Pancreas (tissue), 10 donors: ENCODE results near the gene NDUFA6. TPM values are rescaled to one million over a fixed set of nuclear protein-coding genes. Genes with fewer than 3 reads are reported as not detected.
"Not testable (repeated sequence)": the region's sequence is repeated elsewhere in the genome, so short reads cannot be mapped to it uniquely, and the experiment has no call there.

ENCODE experiments used
- ATAC-seq, 4 donors: fragments of 200-7000 bp; cut with Tn5 transposase; one replicate each; pipeline versions ENCODE4 v1.8.0 to v1.9.1; 2020; ENCODE audit warnings: mild to moderate bottlenecking in 4 of 4, moderate library complexity in 4 of 4
- DNase-seq, 6 donors: peaks; one replicate each; pipeline ENCODE4 v3.0.0-alpha.2; 2020
- FAIRE-seq: peaks from 2 replicates; lab custom pipeline; 2012; peaks lifted over from hg19 to GRCh38; lab: Jason Lieb, UNC
- H3K27ac ChIP-seq, 4 donors: fragments of 200-600 bp; sonication (generic); 1 replicate in 3 of 4; 2 replicates in 1 of 4; pipeline versions ENCODE4 v1.5.0 to v1.8.0; 2020
- H3K27me3 ChIP-seq, 4 donors: fragments of 200-600 bp; one replicate each; pipeline ENCODE4 v1.8.0; 2021
- H3K36me3 ChIP-seq, 3 donors: fragments of 200-600 bp; sonication (generic) in 1 of 3; one replicate each; pipeline versions ENCODE4 v1.5.0 to v1.8.0; 2020 to 2021
- H3K4me1 ChIP-seq, 3 donors: fragments of 200-600 bp; one replicate each; pipeline ENCODE4 v1.8.0; 2021
- H3K4me3 ChIP-seq, 4 donors: fragments of 200-600 bp; sonication (generic) in 2 of 4; one replicate each; pipeline versions ENCODE4 v1.5.0 to v1.8.0; 2020 to 2021
- H3K9me3 ChIP-seq, 4 donors: fragments of 200-600 bp; one replicate each; pipeline ENCODE4 v1.8.0; 2021
- WGBS, 2 donors: extraction: QIAGEN DNeasy Blood & Tissue Kit; methylation state at CpG; one replicate each; pipeline ENCODE4 v1.1.7; 2013; 5-methylcytosine and 5-hydroxymethylcytosine counted together
- intact Hi-C, 3 donors: fragments of 100-400 bp; cut with DNase I; formaldehyde crosslinking; loops; one replicate each; pipeline versions ENCODE4 v1.11.1 to v1.14.2; 2022
- polyA plus RNA-seq, 2 donors: library from polyadenylated mRNA; stranded (reverse); fragments of 200-250 nt; gene quantifications; one replicate each; pipeline ENCODE4 v1.2.3, GENCODE V29; 2013
- total RNA-seq, 6 donors: library from RNA; stranded (reverse); fragmentation: NEBNext Ultra II Directional in 4 of 6; extraction: Animal tissue kit (Norgen Biotek cat#: 25700) in 4 of 6; gene quantifications; one replicate each; pipeline versions ENCODE4 v1.2.1 to v1.2.4, GENCODE V29; 2021 to 2023
- TF ChIP-seq, protein P1 (sequence below), 4 donors: fragments of 200-600 bp; sonication (generic) in 3 of 4; IDR thresholded peaks; one replicate each; pipeline versions ENCODE4 v1.5.0 to v1.8.0; 2021; ENCODE audit warnings: antibody characterized with exemption in 4 of 4
- donor health status: healthy with polysubstance abuse.
- donor health status: DM: no; HTN: no; CAD: no; lungs with moderate emphysema.
- donor health status: DM: no; HTN: no; CAD: no.
- donor health status: control.
- donor health status: control.
- donor health status: Bipolar disorder and iron deficiency.
- donor health status: DM: yes; HTN: yes; CAD: no.
- donor health status: DM: no; HTN: no; CAD: no.
- donor health status: DM: no; HTN: no; CAD: no.
- donor health status: DM: yes; HTN: yes; CAD: no.

NDUFA6 gene
- total and polyA plus RNA-seq, 8 donors = 16.8 to 44.5 (median 24.4) TPM

GRCh38 chr22:42074846-42075676, 15.5 kb downstream of the NDUFA6 start:
- DNase-seq (no peak), FAIRE-seq (no peak), ATAC-seq (no peak)
- H3K36me3 ChIP-seq = peaks cover 0 to 13% (median 0%) of the 10 kb centered on the region in 3 donors
- no peaks in the 10 kb centered on the region for H3K9me3 ChIP-seq
- TF ChIP-seq, protein P1, sequence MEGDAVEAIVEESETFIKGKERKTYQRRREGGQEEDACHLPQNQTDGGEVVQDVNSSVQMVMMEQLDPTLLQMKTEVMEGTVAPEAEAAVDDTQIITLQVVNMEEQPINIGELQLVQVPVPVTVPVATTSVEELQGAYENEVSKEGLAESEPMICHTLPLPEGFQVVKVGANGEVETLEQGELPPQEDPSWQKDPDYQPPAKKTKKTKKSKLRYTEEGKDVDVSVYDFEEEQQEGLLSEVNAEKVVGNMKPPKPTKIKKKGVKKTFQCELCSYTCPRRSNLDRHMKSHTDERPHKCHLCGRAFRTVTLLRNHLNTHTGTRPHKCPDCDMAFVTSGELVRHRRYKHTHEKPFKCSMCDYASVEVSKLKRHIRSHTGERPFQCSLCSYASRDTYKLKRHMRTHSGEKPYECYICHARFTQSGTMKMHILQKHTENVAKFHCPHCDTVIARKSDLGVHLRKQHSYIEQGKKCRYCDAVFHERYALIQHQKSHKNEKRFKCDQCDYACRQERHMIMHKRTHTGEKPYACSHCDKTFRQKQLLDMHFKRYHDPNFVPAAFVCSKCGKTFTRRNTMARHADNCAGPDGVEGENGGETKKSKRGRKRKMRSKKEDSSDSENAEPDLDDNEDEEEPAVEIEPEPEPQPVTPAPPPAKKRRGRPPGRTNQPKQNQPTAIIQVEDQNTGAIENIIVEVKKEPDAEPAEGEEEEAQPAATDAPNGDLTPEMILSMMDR (IDR thresholded peaks at IDR 0.05) = peak in 2 of 4 donors; percentile 1 to 2
- peak overlapping the region; percentile 62 to 90 (median 82) for H3K27ac ChIP-seq
- peaks cover 7 to 25% (median 24%) of the 10 kb centered on the region in 3 donors for H3K4me1 ChIP-seq
- WGBS, 2 donors = 42 to 55% methylated on average over 9 of the region's 9 CpGs
- intact Hi-C loops = no loop called here
- H3K4me3 ChIP-seq = peak overlapping the region; percentile 60 to 76 (median 61)
- H3K27me3 ChIP-seq = no peaks in the 10 kb centered on the region

DNA sequence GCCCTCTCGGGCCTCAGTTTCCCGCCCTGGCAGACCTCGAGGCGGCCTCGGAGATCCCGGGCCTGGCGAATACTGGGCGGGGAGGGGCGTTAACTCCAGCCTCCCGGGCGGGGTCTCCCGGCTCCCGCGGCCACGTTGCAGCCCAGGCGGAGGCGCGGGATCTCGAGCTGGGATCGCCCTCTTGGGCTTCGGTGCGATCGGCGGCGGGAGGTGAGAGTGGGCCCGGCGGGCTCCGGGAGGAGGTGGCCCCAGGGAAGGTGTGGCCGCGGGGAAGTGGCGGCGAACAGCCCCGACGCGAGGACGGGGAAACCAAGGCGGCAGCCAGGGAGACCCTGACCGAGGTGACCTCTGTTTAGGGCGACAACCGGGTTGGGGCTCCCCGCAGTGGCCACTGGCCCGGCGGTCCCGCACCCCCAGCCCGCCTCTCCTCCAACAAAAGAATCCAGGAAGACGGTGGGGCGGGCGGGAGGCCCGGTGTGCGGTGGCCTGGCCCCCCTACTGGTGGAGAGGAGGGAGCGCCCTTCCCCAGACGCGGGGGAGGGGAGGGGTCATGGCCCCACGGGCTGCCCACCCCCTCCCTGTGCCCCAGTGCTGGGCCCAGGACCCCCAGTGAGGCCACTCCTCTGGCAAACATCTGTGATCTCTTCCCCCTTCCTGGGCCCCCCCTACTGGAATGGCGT, 16.3 kb downstream of the NDUFA6 start, which contains the start of gene PHETA2:
PHETA2 (plus strand) TSS at position 117 of the 680 bp plus-strand sequence. CDS start 3,046 bp downstream, outside the sequence.
- H3K36me3 ChIP-seq = peaks cover 0 to 13% (median 0%) of the 10 kb centered on the region in 3 donors
- peaks cover 7 to 28% (median 25%) of the 10 kb centered on the region in 3 donors for H3K4me1 ChIP-seq
- FAIRE-seq (no peak), ATAC-seq (peak; percentile 7 to 35 (median 8)), DNase-seq (peak; percentile 46 to 87 (median 66))
- intact Hi-C loops = no loop called here
- TF ChIP-seq, protein P1 (IDR thresholded peaks at IDR 0.05) = peak in 3 of 4 donors; percentile 6 to 35 (median 22)
- peak within 1 kb of the TSS; percentile 62 to 90 (median 82) for H3K27ac ChIP-seq
- H3K9me3 ChIP-seq = no peaks in the 10 kb centered on the region
- no peaks in the 10 kb centered on the region for H3K27me3 ChIP-seq
- H3K4me3 ChIP-seq = peak within 1 kb of the TSS; percentile 60 to 76 (median 61)
- 0% methylated on average over 40 to 55 of the region's 55 CpGs for WGBS, 2 donors

DNA sequence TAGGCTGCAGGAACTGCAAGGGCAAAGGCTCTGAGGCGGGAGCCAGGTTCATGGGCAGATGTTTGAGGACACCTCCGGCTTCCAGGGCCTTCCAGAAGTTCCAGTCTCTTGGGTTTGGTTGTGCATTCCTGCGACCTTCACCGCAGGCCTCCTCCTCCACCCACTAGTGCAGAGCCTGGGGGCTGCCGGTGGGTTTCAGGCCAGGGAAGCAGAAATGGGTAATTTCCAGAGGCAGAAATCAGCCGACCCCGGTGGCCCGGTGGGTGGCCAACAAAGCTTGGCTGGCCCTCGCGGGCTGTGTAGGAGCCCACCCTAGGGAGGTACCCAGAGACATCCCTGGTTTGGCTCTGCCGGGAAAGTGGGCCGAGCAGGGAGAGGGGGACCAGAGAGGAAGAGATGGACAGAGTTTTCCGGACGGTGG, 16.9 kb downstream of the NDUFA6 start:
- H3K4me1 ChIP-seq = peaks cover 4 to 25% (median 20%) of the 10 kb centered on the region in 3 donors
- WGBS, 2 donors = 64 to 65% methylated on average over 14 of the region's 14 CpGs

DNA sequence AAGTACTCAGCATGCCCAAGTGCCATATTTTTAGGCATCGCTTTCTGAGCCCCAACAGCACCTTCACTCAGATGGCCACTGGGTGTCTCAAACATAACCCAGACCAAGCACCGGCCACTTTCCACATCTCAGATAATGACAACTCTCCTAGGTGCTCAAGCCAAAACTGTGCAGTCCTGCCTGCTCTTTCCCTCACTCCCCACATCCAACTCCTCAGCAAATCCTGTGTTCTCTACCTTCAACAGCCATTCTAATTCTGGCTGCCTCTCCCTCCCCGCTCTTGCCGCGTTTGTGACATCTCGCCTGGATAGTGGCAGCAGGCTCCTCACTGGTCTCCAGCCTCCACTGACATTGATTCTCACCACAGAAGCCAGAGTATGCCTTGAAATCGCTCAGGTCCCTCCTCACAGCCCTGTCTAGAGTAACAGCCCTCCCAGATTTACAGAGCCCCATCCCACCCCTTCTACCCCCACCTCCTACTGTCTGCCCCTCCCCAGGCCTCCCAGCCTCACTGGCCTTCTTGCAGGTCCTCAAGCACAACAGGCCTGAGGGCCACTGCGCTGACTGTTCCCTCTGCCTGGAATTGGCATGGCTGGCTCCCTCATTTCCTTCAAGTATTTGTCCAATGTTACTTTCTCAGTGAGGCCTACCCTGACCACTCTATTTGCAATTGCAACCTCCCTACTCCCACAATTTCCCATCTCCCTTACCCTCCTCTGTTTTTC, 17.8 kb downstream of the NDUFA6 start:
- 80 to 92% methylated on average over 8 of the region's 8 CpGs for WGBS, 2 donors
- intact Hi-C loops = no loop called here
- ATAC-seq (no peak), DNase-seq (peak in 1 of 6 donors; percentile 8), FAIRE-seq (no peak)
- no peaks in the 10 kb centered on the region for H3K27me3 ChIP-seq
- H3K4me3 ChIP-seq = no peak overlapping the region
- H3K36me3 ChIP-seq = peaks cover 0 to 11% (median 0%) of the 10 kb centered on the region in 3 donors
- H3K4me1 ChIP-seq = peaks cover 0 to 16% (median 16%) of the 10 kb centered on the region in 3 donors
- TF ChIP-seq, protein P1 (IDR thresholded peaks at IDR 0.05) = no peak
- H3K9me3 ChIP-seq = no peaks in the 10 kb centered on the region
- no peak overlapping the region for H3K27ac ChIP-seq

More for the DNA sequence above, 16.9 kb downstream of the NDUFA6 start:
- Histone ChIP-seq H3K27me3 (no peaks in the 10 kb centered on the region), H3K4me3 (peak overlapping the region; percentile 60 to 76 (median 61)), H3K27ac (peak overlapping the region in 3 of 4 donors; percentile 77 to 90 (median 88)), H3K9me3 (no peaks in the 10 kb centered on the region), H3K36me3 (peaks cover 0 to 13% (median 0%) of the 10 kb centered on the region in 3 donors)
- no peak for ATAC-seq
- FAIRE-seq = no peak
- intact Hi-C loops = no loop called here
- TF ChIP-seq, protein P1 (IDR thresholded peaks at IDR 0.05) = no peak
- DNase-seq = peak in 2 of 6 donors; percentile 23 to 65

DNA sequence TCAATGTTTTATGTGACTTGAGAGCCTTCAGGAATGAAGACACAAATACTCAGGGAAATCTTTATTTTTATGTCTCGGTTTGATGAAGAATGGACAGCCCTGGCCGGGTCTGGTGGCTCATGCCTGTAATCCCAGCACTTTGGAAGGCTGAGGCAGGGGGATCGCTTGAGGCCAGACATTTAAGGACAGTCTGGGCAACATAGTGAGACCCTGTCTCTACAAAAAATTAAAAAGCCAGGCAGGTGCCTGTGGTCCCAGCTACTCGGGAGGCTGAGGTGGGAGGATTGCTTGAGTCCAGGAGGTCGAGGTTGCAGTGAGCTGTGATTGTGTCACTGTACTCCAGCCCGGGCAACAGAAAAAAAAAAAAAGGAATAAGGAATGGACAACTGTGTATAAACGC, 19.1 kb downstream of the NDUFA6 start:
- H3K27me3 ChIP-seq, H3K9me3 ChIP-seq, H3K36me3 ChIP-seq, ATAC-seq, FAIRE-seq, intact Hi-C loops: not testable (repeated sequence)
- H3K27ac ChIP-seq = peak overlapping the region; percentile 60 to 92 (median 88)
- peak in 1 of 6 donors; percentile 9 for DNase-seq
- H3K4me3 ChIP-seq = peak overlapping the region in 2 of 4 donors; percentile 63 to 75
- 67 to 77% methylated on average over 7 of the region's 7 CpGs for WGBS, 2 donors
- H3K4me1 ChIP-seq = peaks cover 0 to 16% (median 10%) of the 10 kb centered on the region in 3 donors
